GM12874 (cell line): ENCODE measurements around the gene TRMT1.

Source experiments
- TF ChIP-seq, protein P1 (sequence below): IDR thresholded peaks from 2 replicates; pipeline ENCODE4 v1.5.1; 2011; ENCODE audit warnings: low read depth, mild to moderate bottlenecking, control low read depth, low read length, moderate library complexity; ENCODE audit not compliant: insufficient read depth

TRMT1 gene

DNA sequence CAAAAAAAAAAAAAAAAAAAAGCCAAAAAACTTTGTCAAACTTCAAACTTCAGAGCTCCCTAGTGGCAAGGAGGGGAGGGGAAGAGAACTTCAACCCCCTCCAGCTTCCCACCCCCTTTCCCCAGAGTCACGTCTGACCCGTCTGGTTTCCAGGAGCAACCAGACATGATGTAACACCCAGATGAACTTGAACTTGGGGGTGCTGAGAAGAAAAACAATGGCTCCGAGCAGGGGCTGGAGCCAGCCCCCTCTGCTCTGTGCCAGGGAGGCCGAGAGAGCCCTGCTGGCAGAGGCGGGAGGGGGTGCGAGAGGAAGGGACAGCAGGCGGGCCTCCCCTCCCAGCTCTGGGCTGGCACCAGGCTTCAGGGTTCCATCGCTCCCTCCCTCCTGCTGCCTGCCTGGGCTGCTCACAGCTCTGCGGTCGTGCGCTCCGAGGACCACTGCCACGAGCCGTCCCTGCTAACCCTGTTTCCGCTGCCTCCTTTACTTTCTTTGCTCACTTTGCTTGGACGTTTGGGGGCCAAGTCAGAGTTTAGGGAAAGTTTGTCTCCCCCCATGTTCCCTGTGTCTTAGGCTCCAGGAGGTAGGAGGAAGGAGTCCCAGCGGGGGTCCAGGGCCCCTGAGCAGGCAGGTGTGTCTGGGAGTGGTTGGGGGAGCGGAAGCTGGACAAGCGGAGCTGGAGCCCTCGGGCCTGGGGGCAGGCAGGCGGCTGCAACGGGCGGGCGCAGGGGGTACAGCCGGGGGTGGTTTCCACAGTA, 25.0 kb downstream of the TRMT1 start:
- TF ChIP-seq, protein P1, sequence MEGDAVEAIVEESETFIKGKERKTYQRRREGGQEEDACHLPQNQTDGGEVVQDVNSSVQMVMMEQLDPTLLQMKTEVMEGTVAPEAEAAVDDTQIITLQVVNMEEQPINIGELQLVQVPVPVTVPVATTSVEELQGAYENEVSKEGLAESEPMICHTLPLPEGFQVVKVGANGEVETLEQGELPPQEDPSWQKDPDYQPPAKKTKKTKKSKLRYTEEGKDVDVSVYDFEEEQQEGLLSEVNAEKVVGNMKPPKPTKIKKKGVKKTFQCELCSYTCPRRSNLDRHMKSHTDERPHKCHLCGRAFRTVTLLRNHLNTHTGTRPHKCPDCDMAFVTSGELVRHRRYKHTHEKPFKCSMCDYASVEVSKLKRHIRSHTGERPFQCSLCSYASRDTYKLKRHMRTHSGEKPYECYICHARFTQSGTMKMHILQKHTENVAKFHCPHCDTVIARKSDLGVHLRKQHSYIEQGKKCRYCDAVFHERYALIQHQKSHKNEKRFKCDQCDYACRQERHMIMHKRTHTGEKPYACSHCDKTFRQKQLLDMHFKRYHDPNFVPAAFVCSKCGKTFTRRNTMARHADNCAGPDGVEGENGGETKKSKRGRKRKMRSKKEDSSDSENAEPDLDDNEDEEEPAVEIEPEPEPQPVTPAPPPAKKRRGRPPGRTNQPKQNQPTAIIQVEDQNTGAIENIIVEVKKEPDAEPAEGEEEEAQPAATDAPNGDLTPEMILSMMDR, result no peak

DNA sequence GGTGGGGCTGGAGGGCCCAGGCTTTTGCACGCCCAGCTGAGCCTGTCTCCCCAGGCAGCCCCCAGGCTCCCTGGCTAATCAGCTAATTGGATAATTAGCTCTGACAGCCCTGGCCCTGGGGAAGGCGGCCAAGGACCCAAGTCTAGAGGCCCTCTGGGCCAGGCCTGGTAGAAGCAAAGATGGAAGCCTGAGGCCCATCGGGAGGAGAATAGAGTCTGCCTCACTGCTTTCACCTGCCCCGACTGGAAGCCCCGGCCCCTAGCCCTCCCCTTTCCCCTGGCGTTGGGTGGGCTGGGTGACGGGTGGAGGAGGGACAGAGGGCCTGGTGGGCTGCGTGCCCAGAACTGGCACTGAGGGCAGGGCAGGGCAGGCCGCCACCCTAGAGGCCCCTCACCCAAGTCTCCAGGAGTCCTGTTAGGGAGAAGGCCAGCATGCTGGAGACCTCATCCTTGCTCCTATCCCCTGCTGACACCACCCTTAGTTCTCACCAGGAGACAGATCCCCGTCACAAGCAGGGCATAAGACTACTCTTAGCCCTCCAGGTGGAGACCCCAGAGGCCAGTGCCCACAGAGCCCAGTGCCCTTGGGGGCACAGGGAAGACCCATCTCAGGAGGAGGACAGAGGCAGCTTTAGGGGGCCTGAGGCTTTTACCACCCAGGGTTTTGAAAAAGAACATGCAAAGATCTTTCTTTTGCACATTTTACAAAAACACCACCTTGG, 25.9 kb downstream of the TRMT1 start:
- TF ChIP-seq, protein P1, result no peak

DNA sequence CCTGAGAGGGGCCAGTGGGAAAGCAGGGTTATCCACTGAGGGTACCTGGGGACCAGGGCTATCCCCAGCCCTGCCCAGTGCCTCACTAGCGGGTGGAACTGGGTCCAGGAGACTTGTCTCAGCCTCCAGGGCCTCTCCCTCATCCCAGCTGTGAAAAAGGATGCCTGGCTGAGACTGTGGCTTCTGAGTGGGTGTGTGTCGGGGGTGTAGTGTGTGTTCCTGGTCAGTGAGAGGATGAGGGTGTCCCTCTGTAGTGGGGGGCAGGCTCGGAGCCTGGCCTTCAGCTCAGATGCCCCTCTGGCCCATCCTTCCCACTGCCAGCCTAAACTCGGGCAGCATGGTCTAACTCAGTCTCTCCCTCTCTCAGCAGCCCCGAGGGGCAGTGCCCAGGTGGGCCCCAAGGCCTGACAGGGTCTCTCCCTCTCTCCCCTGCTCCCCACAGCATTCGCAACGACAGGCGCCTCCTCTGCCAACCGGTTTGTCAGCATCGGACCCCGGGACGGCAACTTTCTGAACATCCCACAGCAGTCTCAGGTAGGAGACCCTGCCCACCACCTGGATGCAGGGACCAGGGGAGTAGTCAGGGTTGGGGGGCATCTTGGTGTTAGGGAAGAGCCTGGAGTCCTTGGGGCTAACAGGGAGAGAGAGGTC, 26.6 kb downstream of the TRMT1 start:
- TF ChIP-seq, protein P1, result no peak

DNA sequence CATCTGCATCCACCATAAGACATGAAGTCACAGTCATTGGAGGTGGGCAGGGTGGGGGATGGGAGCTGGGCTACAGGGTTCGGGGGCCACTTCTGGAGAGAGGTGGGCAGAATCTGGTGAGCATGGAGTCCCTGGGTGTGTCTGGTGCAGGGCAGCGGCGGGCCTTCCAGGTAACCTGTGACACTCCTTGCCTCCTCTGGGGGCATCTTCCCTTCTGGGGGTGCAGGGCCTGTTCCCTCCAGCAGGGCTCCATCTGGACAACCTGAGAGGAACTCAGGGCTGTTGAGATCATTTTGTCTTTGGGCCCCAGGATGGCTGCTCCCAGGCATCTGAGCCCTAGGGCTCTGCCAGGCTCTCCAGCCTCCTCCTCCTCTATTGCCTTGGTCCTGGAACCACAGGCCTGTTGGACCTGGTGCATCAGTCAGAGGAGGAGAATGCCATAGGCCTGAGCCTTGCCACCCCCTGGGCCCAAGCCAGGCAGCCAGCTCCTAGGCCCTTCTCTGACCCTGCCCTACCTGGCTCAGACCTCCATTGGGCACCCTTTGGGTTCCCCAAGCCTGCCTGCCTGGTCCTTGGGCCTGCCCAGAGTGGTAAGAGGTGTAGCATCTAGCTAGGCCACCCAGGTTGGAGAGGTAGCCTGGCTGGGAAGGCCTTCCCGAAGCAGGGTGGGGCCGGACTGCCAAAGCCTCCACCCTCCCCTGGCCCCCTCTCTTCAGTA, 27.2 kb downstream of the TRMT1 start:
- TF ChIP-seq, protein P1, result peak; percentile 75

DNA sequence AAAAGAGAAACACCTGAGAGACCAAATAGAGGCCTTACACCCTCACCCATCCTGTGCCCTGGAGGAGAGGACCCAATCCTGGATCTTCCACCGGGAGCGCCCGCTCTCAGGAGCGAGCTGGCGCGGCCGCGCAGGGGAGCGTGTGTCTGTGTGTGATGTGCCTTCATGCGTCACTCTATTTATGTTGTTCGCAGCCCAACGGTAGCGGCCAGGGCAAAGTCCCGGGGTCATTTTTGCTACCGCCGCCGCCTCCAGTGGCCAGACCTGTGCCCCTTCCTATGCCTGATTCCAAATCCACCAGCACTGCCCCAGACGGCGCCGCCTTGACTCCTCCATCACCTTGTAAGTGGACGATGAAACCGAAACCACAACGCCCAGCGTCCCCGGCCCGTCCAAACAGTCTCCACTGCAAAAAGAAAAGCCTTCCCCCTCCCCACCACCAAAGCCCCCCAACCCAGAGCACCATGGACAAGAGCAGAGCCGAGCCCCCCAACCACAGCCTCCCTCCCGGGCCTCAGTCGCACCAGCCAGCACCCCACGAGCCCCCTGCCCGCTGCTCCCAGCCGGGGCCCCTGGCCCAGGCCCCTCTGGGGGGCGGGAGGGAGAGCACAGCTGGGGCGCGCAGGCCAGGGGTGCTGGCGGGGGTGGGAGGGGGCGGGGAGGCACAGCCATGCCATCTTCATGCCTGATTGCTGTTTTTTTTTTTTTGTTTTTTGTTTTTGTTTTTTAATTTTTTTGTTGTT, 28.6 kb downstream of the TRMT1 start:
- TF ChIP-seq, protein P1, result no peak

DNA sequence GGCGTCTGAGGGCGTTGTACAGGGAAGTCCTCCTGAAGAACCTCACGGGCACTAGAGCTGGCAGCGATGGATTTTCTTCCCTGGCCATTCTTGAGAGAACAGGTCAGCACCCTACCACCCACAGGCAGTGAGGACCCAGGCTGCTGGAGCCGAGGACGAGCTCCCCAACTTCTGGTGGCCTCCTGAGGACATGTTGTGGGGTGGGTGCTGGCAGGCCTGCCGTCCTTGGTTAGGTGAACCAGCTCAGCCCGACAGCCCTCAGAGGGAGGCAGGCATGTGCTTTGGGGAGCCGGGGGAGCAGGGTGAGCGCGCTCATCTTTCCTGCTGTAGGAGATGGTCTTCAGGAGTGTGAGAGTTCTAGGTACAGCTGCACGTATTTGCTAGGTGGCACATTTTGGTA, 29.2 kb downstream of the TRMT1 start:
- TF ChIP-seq, protein P1, result no peak
